ENCODE data around the gene PEX14.

PEX14 gene

DNA sequence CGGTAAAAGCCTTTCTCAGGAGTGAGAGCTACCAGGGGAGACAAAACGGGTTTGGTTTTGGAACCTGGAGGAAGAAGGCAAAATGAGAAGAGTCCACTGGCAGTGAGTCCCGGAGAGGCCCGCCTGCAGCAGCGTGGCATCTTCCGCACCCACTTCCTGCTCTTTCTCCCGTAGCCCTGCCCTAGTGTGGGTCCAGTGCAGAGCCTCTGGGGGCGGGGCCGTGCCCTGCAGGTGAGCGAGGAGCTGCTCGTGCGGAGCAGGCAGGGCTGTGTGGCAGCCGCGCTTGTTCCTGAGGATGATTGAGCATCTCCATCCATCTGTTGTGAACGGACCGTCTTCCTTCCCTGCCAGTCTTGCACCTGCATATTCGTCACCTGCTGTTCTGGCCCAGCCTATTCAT, 66.5 kb downstream of the PEX14 start:
- no peak for DNase-seq (ENCODE audit: low spot score)

DNA sequence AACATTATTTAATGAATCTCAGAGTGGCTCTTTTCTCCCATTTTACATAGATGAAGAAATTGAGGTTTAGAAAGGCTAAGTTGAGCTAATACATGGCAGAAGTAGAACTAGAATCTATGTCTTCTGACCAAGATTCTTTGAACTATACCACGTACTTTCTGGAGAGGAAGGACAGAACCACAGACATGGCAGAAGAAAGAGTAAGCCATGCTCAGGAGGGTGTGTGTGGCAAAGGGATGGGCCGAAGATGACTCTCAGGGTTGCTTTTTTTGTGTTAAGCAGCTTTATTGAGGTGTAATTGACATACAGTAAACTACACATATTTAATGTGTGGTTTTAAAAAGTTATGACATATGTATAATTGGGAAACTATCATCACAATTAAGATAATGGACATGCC, 69.5 kb downstream of the PEX14 start:
- no peak for DNase-seq (ENCODE audit: low spot score)

DNA sequence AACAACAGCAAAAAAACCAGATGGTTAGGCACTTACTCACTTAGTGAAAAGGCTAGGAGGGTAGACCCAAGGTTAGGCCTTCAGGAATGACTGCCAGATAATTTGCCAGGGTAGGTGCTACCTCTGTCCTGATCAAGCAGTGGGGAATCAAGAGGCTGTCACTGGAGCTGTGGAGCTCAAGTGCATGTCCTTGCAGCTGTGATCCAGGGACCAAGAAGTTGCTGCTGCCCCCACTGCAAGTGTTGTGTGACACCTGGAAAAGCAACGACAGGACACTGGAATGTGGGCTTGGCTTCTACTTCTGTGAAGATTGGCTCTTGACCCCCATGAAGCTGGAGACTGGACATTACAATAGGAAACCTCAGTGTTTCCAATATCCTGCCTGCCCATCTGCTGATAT, 72.1 kb downstream of the PEX14 start:
- DNase-seq (ENCODE audit: low spot score) = no peak

DNA sequence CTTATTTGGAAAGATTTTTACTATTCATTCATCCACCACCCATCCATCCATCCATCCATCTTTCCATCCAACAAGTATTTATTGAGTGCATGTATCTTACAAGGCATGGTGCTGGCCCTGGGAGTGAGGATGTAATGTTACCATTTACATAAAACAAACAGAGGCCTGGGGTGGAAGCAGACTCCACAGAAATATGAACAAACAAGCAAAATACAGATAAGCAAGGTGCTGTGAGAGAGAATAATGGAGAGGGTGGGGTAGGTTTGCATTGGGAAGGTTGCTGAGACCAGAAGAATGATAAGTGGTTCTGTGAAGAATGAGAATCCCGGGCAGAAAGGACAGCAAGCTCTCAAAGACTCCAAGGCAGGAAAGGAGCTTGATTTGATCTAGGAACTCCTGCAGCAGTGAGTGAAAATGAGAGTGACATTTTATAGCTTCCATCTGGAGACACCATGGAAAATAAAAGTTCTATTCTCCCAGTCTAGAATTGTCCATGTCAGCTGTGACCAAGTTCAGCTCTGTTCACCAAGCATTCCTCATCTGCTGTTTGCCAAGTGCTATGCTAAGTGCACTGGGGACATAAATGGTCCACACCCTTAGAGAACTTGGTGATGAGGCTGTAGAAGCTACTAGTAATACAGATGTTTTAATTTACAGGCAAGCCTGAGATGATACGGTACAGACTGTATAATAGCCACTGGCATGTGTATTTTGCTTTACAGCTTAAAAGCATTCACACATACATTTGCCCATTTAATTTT, 75.3 kb downstream of the PEX14 start:
- DNase-seq (ENCODE audit: low spot score) = no peak

DNA sequence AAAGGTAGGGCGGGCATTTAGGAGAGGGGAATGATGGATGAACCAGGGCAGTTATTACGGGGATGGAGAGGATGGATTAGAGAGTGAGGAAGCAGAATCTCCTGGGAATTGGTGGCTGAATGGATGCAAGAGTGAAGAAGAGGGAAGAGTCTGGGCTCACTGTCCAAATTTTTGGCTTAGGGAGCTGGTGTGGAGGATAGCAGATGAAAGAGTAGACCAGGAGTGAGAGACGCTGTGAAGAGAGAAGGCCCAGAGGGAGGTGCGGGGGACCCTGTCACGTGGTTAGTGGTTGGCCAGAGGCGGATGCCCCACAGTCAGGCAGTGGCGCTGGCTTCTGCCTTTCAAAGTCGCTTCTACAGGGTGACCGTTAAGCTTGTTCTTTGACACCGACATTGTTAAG, 78.4 kb downstream of the PEX14 start:
- no peak for DNase-seq (ENCODE audit: low spot score)

DNA sequence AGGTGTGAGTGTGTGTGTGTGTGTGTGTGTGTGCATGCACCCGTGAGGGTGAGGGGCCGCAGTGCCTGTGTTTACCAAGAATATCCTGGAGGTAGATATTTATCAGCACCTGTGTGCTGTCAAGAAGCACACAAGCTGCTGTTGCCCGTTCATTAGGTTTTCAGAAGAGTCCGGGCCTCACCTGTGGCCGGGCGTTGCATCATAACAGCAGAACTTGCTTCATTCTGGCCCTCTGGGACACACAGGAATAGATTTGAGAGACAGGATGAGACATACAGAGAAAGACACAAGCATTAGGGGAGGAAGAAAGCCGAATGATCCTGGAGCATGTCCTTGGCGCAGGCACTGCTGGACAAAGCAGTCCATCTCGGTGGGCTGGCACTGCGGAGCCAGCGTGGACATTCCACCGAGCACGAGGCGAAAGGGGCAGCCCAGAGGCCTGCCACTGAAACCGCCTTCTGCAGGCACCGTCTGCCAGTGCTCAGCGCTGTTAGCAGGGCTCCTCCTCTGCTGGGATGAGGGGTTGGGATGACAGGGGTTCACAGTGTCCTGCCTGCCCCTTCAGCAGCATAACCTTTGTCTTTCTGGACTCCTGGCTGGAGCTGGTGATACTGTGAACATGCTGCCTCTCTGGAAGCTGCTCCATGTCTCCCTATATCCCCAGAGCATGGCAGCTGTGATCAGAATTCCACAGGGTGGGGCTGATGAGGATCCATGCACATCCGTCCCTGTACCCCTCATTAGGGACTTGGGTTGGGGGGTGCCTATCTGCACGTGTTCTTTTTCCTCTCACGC, 81.1 kb downstream of the PEX14 start:
- no peak for DNase-seq (ENCODE audit: low spot score)

DNA sequence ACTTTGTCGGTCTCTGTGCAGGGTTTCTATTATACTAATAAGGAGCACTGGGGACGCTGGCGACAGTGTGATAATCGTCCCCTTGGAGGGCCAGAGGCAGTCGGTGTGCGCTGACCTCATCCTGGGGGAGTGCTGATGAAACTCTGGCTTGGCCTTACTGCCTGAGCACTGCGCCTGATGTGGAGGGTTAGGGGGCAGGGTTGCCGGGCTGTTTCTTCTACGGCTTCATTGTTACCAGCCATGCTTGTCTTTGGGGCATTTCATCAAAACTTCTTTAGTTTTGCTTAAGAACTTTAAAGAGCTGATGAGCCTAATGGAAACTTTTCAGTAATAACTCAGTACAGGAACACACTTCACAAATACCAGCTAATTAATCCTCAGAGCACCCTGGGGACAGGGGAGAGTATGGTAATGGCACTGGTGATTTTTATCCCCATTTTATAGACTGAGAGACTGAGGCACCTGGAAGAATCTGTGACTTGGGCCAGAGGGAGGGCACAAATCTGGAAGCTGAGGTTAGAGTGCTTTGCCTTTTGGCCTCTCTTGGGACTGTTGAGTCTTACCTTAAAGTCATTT, 81.8 kb downstream of the PEX14 start:
- no peak for DNase-seq (ENCODE audit: low spot score)

DNA sequence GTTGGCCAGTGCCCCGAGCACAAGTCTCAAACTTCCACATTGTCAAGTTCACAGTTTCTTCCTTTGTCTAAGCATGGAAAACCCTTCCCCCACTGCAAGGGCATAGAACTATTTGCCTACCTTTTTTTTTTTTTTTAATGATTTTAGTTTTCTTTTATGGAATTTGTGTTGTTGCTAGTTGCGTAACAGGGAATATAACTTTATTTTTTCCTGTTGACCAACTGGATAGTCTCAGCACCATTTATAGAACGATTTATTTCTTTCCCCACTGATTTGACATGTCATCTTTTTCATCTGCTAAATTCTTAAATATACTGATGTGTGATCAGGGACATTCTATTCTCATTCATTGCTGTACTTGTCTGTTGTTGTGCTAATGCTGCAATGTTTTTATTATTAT, 83.0 kb downstream of the PEX14 start:
- no peak for DNase-seq (ENCODE audit: low spot score)

DNA sequence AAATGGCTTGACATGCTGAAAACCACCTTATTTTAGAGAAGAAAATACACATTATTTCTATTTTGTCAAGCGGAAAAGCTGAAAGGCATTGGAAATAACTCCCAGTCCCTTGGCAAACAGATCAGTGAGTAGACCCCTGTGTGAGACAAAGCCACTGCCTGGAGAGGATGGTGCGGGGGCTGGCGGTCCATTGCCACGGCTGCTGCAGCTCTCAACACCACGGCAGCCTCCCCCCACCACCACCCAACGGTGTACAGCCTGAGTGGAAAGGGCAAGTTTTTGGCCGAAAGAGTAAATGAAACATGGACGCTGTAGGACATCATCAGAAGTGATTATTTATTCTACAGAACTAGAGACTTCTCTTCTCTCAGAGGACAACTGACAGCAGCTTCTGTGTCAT, 84.6 kb downstream of the PEX14 start:
- no peak for DNase-seq (ENCODE audit: low spot score)

DNA sequence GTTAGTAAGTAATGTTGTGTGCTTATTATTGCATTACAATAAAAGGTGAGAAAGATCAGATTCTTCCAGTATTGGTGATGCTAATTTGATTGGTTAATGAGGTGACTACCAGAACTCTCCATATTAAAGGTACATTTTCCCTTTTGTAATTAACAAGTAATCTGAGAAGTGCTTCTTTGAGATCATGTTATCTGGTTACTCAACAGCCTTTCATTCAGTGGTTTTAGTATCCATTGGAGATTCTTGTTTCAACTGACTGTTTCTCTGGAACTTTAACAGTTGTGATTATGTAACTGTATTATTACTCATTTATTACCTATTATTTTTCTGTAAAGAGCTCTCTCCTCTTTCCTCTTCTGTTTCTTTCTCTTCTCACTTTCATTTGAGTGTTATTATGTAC, 86.7 kb downstream of the PEX14 start:
- DNase-seq (ENCODE audit: low spot score) = no peak

DNA sequence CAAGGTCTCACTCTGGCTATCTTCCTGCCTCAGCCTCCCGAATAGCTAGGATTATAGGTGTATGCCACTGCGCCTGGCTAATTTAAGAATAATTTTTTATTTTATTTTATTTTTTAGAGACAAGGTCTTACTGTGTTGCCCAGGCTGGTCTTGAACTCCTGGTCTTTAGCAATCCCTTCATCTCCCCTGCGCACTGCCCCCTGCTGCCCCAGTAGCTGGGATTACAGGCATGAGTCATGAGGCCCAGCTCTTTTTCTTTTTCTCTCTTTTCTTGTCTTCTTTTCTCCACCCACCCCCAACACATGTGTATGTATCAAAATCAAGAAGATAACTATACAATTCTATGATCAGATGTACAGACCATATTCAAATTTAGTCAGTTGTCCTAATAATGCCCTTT, 87.2 kb downstream of the PEX14 start:
- no peak for DNase-seq (ENCODE audit: low spot score)

DNA sequence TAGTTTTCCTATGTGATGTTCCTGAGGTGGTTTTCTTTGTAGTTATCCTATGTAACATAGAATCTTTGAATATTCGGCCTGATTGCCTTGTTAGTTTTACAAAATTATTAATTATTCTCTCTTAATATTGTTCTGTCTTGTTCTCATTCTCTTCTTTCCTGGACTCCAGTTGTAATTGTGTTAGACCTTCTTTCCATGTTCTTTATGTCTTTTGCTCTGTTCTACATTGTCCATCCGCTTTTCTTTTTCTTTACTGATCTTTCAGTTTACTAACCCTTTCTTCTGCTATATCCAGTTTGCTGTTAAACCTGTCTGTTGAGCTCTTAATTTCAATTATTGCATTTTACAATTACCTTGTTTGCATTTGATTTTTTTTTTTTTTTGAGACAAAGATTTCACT, 89.3 kb downstream of the PEX14 start:
- DNase-seq (ENCODE audit: low spot score) = no peak

DNA sequence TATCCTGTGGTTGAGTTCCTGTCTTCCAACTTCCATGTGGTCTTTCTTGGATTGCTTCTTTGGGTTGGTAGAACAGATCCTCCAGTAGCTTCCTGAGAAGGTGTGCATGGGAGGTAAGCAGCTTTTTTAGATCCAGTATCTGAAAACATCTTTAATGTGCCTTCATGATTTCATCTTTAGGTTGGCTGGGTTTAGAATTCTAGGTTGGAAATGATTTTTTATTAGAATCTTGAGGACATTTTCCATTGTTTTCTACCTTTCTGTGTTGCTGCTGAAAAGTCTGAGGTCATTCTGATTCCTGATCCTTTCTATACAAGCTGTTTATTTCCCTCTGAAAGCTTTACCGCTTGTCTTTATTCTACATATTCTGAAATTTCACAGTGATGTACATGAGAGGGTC, 94.8 kb downstream of the PEX14 start:
- no peak for DNase-seq (ENCODE audit: low spot score)

DNA sequence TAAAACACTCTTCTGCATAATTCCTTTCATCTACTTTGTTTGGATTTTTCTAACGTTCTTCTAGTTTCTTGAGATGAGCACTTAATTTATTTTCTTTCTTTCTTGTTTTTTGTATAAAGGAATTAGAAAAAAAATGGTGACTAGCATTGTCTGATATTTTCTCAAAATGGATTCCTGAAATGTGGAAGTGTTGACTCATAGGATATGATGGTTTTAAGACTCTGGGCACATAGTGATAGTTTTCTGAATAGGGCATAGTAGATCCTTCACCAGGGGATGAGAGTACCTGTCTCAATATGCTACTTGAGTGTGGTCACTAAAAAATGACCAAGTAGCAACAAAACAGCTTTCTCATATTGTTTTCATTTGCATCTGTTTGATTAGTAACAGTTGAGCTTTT, 100.9 kb downstream of the PEX14 start:
- no peak for DNase-seq (ENCODE audit: low spot score)

DNA sequence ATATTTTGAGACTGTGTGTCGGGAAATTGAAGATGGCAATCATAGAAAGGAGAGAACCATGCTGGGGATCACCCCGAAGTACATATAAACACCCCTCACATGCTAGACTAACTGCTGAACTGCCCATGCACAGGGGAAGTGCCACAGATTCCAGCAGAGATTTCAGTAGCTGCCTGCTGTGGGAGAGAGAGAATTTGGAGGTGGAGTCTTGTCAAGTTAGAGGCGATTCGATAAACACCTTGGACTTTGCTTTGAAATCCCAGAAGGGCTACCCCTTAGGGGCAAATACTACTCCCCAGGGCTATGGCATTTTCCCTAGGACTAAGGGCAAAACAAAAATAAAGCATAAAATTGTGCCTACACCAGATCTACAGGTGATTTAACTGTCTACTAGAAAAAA, 103.3 kb downstream of the PEX14 start:
- DNase-seq (ENCODE audit: low spot score) = no peak

DNA sequence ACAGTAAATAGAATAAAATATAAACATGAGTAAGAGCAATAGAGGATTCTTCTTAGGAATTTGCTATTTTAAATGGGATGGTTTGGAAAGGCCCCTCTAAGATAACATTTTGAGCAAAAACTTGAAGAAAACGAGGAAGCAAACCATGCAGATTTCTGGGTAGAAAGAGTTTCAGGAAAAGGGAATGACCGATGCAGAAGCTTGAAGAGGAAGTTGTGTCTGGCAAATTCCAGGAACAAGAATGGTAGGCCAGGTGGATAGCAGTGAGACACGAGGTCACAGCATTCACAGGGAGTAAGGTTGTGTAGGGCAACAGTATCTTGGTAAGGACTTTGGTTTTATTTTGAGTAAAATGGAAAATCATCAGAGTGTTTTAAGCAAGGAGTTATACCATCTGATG, 108.9 kb downstream of the PEX14 start:
- DNase-seq (ENCODE audit: low spot score) = no peak

DNA sequence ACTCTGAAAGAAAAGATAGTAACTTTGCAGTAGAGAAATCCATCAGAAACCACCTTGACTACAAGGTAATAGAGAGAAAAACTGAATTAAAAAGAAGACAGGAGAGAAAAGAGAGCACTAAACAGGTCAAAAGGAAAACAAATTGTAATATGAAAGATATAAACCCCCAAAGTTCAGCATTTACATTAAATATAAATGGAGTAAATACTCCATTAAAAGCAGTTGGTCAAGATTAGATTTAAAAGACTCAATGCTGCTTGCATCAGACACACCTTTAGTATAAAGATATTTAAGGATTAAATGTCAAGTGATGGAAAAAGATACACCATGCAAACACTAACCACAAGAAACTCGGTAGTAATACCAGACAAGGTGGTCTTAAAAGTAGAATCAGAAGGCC, 110.5 kb downstream of the PEX14 start:
- DNase-seq (ENCODE audit: low spot score) = no peak

DNA sequence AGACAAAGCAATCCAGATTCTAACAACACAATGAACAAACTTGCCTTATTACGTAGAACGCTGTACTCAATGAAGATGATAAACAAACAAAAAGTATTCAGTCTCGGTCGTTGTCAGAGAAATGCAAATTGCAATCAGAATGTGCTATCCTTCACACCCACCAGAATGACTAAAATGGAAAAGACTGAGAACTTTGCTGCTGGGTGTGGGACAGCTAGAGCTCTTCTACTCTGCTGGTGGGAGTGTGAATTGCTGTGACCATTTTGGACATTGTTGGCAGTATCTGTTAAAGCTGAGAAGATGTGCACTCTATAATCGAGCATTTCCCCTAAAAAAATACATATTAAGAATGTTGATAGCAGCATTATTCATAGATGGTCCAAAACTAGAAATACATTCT, 111.4 kb downstream of the PEX14 start:
- no peak for DNase-seq (ENCODE audit: low spot score)

DNA sequence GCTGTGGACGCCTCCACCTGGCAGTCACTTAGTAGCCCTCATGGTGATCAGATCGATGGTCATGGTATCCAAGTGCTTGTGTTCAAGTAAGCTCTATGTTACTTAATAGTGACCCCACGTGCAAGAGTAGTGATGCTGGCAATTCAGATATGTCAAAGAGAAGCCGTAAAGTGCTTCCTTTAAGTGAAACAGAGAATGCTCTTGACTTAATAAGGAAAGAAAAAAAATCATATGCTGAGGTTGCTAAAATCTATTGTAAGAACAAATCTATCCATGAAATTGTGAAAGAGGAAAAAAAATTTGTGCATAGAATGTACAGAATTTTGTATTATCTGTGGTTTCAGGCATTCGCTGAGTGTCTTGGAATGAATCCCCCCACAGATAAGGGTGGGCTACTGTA, 113.9 kb downstream of the PEX14 start:
- no peak for DNase-seq (ENCODE audit: low spot score)

DNA sequence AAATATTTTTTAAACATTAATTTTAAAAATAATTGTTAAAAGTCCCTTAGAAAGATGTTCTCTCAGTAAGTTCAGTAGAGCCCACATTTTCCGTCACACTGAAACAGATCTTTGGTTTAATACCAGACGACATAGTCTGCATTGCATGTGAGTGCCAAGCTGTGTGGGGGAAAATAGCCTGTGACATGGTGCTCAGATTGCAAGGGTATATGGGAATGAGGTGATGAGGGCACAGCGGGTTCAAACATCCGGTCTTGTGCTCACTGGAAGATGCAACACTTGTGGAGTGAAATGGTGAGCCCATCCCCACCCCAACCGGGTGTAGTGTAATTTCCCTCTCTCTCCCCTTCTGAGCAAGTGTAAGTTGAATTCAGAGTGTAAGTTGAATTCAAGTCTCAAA, 114.3 kb downstream of the PEX14 start:
- no peak for DNase-seq (ENCODE audit: low spot score)

DNA sequence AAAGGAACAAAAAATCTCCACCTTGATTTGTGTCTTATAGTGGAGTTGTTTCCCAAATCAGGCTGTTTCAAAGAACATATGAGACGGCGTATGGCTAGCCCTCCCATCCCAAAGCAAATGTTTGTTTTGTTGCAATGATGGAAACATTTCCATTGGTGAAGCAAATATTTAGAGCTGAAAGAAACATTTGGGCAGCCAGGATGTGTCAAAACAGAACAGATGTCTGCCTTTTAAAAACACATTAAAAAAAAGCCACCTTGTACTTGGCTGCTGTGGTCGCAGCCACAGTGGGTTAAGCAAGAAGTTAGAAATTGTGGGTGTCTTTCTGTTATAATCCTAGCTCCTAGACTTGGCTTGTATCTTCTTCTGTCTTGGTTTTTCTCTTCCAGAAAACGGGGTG, 116.3 kb downstream of the PEX14 start:
- DNase-seq (ENCODE audit: low spot score) = no peak

DNA sequence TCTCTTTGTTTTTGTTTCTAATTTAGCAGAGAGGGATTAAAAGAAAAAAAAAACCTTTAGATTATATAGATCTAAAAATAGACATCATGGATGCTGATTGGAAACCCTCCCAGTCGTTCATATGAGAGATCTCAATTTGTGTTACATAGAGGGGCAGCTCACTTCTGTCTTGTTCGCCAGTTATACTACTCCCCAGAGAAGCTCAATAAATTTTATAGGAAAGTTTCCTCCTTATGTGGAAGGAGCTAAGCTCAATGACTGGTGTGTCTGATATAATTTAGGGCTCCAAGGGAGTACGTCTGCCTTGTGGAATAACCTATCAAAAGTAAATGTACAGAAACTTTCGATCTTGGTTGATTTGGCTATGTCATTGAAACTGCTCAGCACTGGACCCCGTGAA, 117.6 kb downstream of the PEX14 start:
- no peak for DNase-seq (ENCODE audit: low spot score)

DNA sequence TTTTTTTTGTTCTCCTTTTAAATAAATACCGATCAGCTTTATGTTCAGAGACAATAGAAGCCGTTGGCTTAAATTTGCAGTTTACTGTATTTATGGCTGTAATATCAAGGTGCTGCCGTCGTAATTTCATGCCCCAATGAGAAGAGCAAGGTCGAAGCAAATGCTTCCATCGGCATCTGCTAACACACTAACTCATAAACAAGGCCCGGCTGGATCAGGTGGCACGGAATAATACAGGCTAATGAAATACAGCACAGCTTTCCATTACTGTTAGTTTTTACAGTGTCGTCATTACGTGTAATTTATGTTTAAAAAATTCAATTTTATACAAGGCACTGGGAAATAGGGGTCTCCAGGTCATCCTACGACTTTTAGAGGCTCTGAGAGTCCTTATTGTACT, 119.0 kb downstream of the PEX14 start:
- DNase-seq (ENCODE audit: low spot score) = no peak

Measured in left forelimb (tissue), 1 donor.